K562 (cell line): ENCODE results near the gene FRMPD1. TPM values are rescaled to one million over a fixed set of nuclear protein-coding genes. Genes with fewer than 3 reads are reported as not detected.

Experiments used
- ETV6 ChIP-seq, 3 experiments: fragments of 150-350 bp in 1 of 3; sonication (generic) in 1 of 3; formaldehyde crosslinking in 1 of 3; IDR thresholded peaks; 2 replicates each; pipeline versions ENCODE4 v1.6.1 to v1.8.0; 2014 to 2022; ENCODE audit warnings: borderline replicate concordance in 2 of 3, low read depth in 2 of 3, antibody characterized with exemption in 1 of 3, low read length in 1 of 3, mild to moderate bottlenecking in 1 of 3, missing genetic modification reagents in 1 of 3
- L3MBTL2 ChIP-seq: fragments of 450-650 bp; IDR thresholded peaks from 2 replicates; pipeline ENCODE4 v1.6.1; 2016; ENCODE audit warnings: mild to moderate bottlenecking, moderate library complexity
- MIER1 ChIP-seq: fragments of 450-650 bp; IDR thresholded peaks from 2 replicates; pipeline ENCODE4 v1.6.1; 2016; ENCODE audit warnings: antibody characterized with exemption, mild to moderate bottlenecking, low read depth
- NFIX ChIP-seq: fragments of 250-450 bp; sonication (Bioruptor Pico); IDR thresholded peaks from 2 replicates; pipeline ENCODE4 v1.4.0; 2020; ENCODE audit warnings: low read depth, mild to moderate bottlenecking, moderate library complexity
- STAT5B ChIP-seq: fragments of 250-450 bp; sonication (Bioruptor Pico); IDR thresholded peaks from 2 replicates; pipeline ENCODE4 v1.8.0; 2021; ENCODE audit warnings: mild to moderate bottlenecking, inconsistent platforms
- TRIM24 ChIP-seq, 2 experiments: fragments of 450-650 bp; IDR thresholded peaks; 2 replicates each; pipeline ENCODE4 v1.6.1; 2016
- ZNF197 ChIP-seq: fragments of 200-800 bp; sonication (Bioruptor generic); IDR thresholded peaks from 2 replicates; pipeline ENCODE4 v1.6.1; 2016; ENCODE audit warnings: low read depth, missing genetic modification characterization, missing compliant biosample characterization
- polyA plus RNA-seq, 8 experiments: library from polyadenylated mRNA; depleted of rRNA in 4 of 8; stranded (reverse) in 5 of 8; unstranded in 3 of 8; fragments of >200 nt; fragmentation: Nextera tagmentation in 2 of 8; fragmentation: Illumina TruSeq in 1 of 8; extraction: Ambion mirVana in 2 of 8; extraction: Trizol in 1 of 8; gene quantifications; 2 replicates each; pipeline versions ENCODE4 v1.2.1 to v1.2.3, GENCODE V29; 2011 to 2014; ENCODE audit warnings: inconsistent platforms in 1 of 8, missing spikeins in 1 of 8
- total RNA-seq, 7 experiments: library from RNA; depleted of rRNA in 6 of 7; stranded (reverse); fragments of >200 nt in 6 of 7; fragmentation: Illumina TruSeq in 2 of 7; extraction: Trizol in 2 of 7; gene quantifications; 2 replicates each; pipeline versions ENCODE4 v1.2.1 to v1.2.3, GENCODE V29; 2011 to 2021; ENCODE audit warnings: low replicate concordance in 1 of 7
- TF ChIP-seq, protein P1 (sequence below): fragments of 450-650 bp; IDR thresholded peaks from 2 replicates; pipeline ENCODE4 v1.6.1; 2016; ENCODE audit warnings: mild to moderate bottlenecking, moderate library complexity

Gene FRMPD1
- total and polyA plus RNA-seq, 9 of the 15 experiments (the other 6 are each of a cell fraction or from before 2014, with no cell fraction given): not detected

DNA sequence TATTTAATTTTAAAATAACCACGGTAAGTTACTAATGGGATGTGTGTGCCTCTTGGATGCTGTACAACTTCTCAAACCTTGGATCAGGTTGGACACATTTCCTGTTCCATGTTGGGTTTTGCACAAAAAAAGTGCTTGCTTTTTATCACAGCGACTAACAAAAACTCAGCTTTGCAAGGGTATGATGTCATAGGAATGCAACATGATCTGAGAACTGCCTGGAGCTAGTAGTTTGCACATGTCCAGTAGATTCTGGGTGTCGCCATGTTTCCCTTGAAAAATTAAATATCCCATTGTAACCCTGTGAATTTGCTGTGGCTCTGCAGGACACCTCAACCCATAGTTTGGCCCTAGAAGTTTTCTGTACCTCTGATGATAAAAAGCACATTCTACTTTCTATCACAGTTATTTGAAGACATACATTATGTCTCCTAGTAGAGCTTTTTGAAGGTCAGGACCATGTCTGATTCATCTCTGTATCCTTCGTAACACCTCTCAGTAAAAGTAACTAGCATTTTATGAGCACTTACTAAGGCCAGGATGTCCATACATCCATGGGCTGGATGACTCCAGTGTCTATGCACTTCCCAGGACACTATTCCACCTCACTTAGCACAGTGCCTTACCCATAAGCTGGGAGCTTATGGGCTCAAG lies 11.5 kb upstream of the FRMPD1 start (continued):
- TF ChIP-seq, protein P1, sequence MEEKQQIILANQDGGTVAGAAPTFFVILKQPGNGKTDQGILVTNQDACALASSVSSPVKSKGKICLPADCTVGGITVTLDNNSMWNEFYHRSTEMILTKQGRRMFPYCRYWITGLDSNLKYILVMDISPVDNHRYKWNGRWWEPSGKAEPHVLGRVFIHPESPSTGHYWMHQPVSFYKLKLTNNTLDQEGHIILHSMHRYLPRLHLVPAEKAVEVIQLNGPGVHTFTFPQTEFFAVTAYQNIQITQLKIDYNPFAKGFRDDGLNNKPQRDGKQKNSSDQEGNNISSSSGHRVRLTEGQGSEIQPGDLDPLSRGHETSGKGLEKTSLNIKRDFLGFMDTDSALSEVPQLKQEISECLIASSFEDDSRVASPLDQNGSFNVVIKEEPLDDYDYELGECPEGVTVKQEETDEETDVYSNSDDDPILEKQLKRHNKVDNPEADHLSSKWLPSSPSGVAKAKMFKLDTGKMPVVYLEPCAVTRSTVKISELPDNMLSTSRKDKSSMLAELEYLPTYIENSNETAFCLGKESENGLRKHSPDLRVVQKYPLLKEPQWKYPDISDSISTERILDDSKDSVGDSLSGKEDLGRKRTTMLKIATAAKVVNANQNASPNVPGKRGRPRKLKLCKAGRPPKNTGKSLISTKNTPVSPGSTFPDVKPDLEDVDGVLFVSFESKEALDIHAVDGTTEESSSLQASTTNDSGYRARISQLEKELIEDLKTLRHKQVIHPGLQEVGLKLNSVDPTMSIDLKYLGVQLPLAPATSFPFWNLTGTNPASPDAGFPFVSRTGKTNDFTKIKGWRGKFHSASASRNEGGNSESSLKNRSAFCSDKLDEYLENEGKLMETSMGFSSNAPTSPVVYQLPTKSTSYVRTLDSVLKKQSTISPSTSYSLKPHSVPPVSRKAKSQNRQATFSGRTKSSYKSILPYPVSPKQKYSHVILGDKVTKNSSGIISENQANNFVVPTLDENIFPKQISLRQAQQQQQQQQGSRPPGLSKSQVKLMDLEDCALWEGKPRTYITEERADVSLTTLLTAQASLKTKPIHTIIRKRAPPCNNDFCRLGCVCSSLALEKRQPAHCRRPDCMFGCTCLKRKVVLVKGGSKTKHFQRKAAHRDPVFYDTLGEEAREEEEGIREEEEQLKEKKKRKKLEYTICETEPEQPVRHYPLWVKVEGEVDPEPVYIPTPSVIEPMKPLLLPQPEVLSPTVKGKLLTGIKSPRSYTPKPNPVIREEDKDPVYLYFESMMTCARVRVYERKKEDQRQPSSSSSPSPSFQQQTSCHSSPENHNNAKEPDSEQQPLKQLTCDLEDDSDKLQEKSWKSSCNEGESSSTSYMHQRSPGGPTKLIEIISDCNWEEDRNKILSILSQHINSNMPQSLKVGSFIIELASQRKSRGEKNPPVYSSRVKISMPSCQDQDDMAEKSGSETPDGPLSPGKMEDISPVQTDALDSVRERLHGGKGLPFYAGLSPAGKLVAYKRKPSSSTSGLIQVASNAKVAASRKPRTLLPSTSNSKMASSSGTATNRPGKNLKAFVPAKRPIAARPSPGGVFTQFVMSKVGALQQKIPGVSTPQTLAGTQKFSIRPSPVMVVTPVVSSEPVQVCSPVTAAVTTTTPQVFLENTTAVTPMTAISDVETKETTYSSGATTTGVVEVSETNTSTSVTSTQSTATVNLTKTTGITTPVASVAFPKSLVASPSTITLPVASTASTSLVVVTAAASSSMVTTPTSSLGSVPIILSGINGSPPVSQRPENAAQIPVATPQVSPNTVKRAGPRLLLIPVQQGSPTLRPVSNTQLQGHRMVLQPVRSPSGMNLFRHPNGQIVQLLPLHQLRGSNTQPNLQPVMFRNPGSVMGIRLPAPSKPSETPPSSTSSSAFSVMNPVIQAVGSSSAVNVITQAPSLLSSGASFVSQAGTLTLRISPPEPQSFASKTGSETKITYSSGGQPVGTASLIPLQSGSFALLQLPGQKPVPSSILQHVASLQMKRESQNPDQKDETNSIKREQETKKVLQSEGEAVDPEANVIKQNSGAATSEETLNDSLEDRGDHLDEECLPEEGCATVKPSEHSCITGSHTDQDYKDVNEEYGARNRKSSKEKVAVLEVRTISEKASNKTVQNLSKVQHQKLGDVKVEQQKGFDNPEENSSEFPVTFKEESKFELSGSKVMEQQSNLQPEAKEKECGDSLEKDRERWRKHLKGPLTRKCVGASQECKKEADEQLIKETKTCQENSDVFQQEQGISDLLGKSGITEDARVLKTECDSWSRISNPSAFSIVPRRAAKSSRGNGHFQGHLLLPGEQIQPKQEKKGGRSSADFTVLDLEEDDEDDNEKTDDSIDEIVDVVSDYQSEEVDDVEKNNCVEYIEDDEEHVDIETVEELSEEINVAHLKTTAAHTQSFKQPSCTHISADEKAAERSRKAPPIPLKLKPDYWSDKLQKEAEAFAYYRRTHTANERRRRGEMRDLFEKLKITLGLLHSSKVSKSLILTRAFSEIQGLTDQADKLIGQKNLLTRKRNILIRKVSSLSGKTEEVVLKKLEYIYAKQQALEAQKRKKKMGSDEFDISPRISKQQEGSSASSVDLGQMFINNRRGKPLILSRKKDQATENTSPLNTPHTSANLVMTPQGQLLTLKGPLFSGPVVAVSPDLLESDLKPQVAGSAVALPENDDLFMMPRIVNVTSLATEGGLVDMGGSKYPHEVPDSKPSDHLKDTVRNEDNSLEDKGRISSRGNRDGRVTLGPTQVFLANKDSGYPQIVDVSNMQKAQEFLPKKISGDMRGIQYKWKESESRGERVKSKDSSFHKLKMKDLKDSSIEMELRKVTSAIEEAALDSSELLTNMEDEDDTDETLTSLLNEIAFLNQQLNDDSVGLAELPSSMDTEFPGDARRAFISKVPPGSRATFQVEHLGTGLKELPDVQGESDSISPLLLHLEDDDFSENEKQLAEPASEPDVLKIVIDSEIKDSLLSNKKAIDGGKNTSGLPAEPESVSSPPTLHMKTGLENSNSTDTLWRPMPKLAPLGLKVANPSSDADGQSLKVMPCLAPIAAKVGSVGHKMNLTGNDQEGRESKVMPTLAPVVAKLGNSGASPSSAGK: peak; percentile 77
- no peak for TF ChIP-seq STAT5B (CRISPR knock-in tag)
- peak in 1 of 2 experiments; percentile 14; a peak in 2 of 4 replicates for TF ChIP-seq TRIM24 (IDR thresholded peaks at IDR 0.05)
- TF ChIP-seq L3MBTL2: peak; percentile 94
- peak; percentile 76; the same call in 1 of the 2 replicates for TF ChIP-seq ZNF197
- no peak for TF ChIP-seq NFIX
- no peak for TF ChIP-seq ETV6 (IDR thresholded peaks at IDR 0.05; ENCODE audit: borderline replicate concordance in 1 of 2, low read depth in 2 of 2, low read length in 1 of 2)
- TF ChIP-seq ETV6 (CRISPR knock-in tag; IDR thresholded peaks at IDR 0.05; ENCODE audit: borderline replicate concordance): no peak
- no peak for TF ChIP-seq MIER1
